HG03469 (cell line): ENCODE measurements around the gene MTRF1.
"Not testable (repeated sequence)": the region's sequence is repeated elsewhere in the genome, so short reads cannot be mapped to it uniquely, and the experiment has no call there.

Experiments used
- ATAC-seq: cut with Tn5 transposase; IDR thresholded peaks from one replicate; pipeline ENCODE4 v1.9.1; 2021; ENCODE audit warnings: mild to moderate bottlenecking, moderate library complexity, moderate number of reproducible peaks; ENCODE audit not compliant: unreplicated experiment

MTRF1 gene

DNA sequence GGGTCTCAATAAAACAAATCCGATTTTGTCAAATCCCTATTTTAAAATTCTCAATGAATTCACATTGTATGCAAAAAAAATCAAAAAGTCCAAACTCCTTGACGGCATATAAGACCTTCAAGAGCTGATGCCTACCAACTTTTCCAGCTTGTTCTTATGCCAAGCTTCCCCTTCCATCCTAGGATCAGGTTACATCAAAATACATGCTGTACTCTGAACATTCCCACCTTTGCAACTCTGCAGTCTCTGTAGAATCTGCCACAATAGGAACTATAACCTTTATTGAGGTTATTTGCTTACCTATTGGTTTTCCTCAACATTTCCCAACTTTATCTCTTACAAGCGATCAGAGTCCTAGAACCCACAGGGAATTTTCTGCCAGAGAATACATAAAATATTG lies 76.9 kb downstream of the MTRF1 start:
- ATAC-seq: no peak

DNA sequence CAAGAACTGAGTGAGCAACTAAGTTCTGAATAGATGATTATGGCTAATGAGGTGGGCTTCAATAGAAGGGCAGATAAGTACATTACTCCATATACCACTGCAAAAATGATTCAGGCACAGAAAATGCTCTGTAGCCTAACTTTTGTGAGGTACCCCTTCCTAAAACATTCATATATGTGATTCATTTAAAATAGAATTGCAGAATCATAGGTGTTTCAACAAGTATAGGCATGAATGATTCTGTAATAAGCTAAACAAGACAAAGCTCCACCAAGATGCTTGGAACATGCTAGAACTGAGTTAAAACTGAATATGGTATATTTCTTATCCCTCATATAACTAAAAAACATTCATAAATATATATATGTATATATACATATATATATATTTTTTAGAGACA lies 81.1 kb downstream of the MTRF1 start:
- ATAC-seq: no peak

DNA sequence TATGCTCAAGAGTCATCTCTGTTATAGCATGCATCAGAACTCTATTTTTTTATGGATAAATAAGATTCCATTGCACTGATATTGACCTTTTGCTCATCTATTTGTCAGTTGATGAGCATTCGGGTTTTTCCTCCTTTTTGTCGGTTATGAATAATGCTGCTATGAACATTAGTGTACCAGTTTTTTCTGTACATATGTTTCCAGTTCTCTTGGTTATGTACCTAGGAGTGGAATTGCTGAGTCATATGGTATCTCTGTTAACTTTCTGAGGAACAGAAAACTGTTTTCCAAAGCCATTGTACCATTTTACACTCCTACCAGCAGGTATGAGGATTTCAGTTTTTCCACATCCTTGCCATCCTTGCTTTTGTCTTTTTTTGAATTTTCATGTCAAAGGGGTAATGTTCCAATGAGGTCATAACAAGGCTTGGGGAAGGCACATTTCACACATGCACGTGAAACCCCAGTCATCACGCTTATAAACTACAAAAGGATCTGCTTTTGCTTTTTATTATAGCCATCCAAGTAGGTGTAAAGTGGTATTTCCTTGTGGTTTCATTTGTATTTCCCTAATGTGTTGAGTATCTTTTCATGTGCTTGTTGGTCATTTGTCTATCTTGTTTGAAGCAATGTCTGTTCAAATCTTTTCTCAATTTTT lies 83.7 kb downstream of the MTRF1 start:
- ATAC-seq: no peak

DNA sequence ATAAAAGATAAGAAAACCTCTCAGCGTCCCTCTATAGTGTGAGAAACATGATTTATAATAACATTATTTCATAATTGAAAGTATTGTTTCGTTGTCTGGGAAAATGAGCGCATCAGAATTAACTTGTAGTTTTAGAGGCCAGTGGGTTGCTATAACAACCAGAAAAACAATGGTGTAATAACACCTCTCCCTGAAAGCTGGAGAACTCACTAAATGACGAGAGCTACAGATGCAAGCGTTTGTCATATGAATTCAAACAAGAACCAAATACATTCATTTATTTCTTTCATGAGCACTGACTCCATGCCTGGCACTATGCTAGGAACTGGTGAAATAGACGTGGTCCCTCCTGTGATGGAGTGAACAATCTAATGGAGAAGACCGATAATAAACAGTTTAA lies 85.3 kb downstream of the MTRF1 start:
- no peak for ATAC-seq

DNA sequence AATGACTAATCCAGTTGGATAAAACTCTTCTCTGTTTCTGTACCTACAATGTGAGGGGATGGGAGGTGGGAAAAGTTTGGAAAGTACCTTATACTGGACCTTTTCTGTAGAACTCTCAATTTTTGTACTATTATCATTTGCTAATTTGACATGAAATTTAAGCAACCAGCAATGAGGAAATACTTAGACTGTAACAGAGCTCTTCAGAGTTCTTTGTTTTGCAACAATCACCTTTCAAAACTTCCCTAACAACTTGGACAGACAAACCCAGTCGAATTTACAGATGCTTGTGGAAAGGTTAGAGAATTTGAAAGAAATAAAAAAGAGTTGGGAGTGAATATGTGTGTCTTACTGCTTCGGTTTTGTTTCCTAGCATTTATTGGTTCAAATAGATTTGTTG lies 85.8 kb downstream of the MTRF1 start:
- no peak for ATAC-seq

DNA sequence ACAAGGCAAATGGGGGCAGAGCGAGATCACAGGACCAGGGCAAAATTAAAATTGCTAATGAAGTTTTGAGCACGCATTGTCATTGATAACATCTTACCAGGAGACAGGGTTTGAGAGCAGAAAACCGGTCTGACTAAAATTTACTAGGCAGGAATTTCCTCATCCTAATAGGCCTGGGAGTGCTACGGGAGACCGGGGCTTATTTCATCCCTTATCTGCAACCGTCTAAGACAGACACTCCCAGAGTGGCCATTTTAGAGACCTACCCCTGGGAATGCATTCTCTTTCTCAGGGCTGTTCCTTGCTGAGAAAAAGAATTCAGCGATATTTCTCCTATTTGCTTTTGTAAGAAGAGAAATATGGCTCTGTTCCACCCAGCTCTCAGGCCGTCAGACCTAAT lies 87.8 kb downstream of the MTRF1 start:
- ATAC-seq: not testable (repeated sequence)
